ENCODE results near the gene ANKLE1. TPM values are rescaled to one million over a fixed set of nuclear protein-coding genes. Genes with fewer than 3 reads are reported as not detected.

ANKLE1 gene
- total and polyA plus RNA-seq, 10 donors: 1.9 to 5.0 (median 2.9) TPM

DNA sequence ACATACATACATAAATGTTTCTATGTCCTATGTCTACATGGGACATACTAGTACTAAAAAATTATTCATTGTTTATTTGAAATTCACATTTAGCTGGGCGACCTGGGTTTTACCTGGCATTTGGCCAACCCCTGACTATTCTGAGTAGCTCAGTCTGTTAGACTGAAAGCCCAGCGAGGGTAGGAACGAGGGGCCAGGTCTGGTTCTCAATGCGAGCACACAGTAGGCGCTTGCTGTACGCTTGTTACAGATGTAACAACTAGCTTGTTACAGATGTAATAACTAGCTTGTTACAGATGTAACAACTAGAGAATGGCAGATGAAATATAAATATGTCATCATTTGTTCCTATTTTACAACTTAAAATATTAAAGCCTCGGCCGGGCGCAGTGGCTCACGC is 53.9 kb downstream of the ANKLE1 start:
- DNase-seq: no peak
- no peak for TF ChIP-seq POLR2A (IDR thresholded peaks at IDR 0.05)
- Histone ChIP-seq H3K4me1 (peaks cover 19 to 69% (median 48%) of the 10 kb centered on the region in 6 donors), H3K4me3 (peak overlapping the region in 1 of 8 donors; percentile 83), H3K36me3 (peaks cover 0 to 10% (median 0%) of the 10 kb centered on the region in 6 donors), H3K9me3 (no peaks in the 10 kb centered on the region), H3K27ac (no peak overlapping the region), H3K27me3 (replicated peaks in 1 of 7) (peaks cover 0 to 14% (median 1%) of the 10 kb centered on the region in 7 donors)
- 73 to 78% (median 73%) methylated on average over 10 of the region's 10 CpGs for WGBS, 5 donors
- intact Hi-C loops (cut with DNase I; ENCODE audit: low total_unique reads): no loop called here

Other genes starting within 250 kb of the ANKLE1 start
- gene HAUS8, start 206.4 kb upstream of the ANKLE1 start, total RNA-seq: 10 to 100 TPM in 5 of 7 donors, 1 to 10 TPM in 2; 7.7 to 15.3 (median 13.2) TPM
- 10 to 100 TPM; 20.5 to 24.5 (median 22.6) TPM for gene HAUS8, start 206.4 kb upstream of the ANKLE1 start, polyA plus RNA-seq
- 100 to 1,000 TPM; 232 to 329 (median 281) TPM for gene MYO9B, start 206.1 kb upstream of the ANKLE1 start, total RNA-seq
- gene MYO9B, start 206.1 kb upstream of the ANKLE1 start, polyA plus RNA-seq: 100 to 1,000 TPM in 2 of 3 donors, 10 to 100 TPM in 1; 70.5 to 192 (median 190) TPM
- gene USE1, start 66.5 kb upstream of the ANKLE1 start, total RNA-seq: 10 to 100 TPM; 17.2 to 30.4 (median 25.9) TPM
- 10 to 100 TPM; 65.1 to 74.4 (median 65.4) TPM for gene USE1, start 66.5 kb upstream of the ANKLE1 start, polyA plus RNA-seq
- gene OCEL1, start 55.7 kb upstream of the ANKLE1 start, total RNA-seq: 10 to 100 TPM in 6 of 7 donors, 1 to 10 TPM in 1; 7.7 to 28.6 (median 25.4) TPM
- gene OCEL1, start 55.7 kb upstream of the ANKLE1 start, polyA plus RNA-seq: 10 to 100 TPM; 20.4 to 31.8 (median 24.3) TPM
- 10 to 100 TPM; 11.6 to 15.0 (median 14.5) TPM for gene NR2F6, start 36.0 kb upstream of the ANKLE1 start, total RNA-seq
- gene NR2F6, start 36.0 kb upstream of the ANKLE1 start, polyA plus RNA-seq: 10 to 100 TPM in 1 of 3 donors, 1 to 10 TPM in 2; 6.6 to 11.9 (median 7.8) TPM
- 10 to 100 TPM in 2 of 7 donors, 1 to 10 TPM in 5; 4.4 to 16.6 (median 7.6) TPM for gene USHBP1, start 17.2 kb upstream of the ANKLE1 start, total RNA-seq
- 10 to 100 TPM in 2 of 3 donors, 1 to 10 TPM in 1; 3.1 to 16.6 (median 12.4) TPM for gene USHBP1, start 17.2 kb upstream of the ANKLE1 start, polyA plus RNA-seq
- 10 to 100 TPM; 61.7 to 84.3 (median 71.3) TPM for gene BABAM1, start 14.5 kb upstream of the ANKLE1 start, total RNA-seq
- gene BABAM1, start 14.5 kb upstream of the ANKLE1 start, polyA plus RNA-seq: 100 to 1,000 TPM in 2 of 3 donors, 10 to 100 TPM in 1; 74.8 to 133 (median 114) TPM
- 10 to 100 TPM in 5 of 7 donors, 1 to 10 TPM in 2; 7.7 to 18.7 (median 13.2) TPM for gene ABHD8, start 21.5 kb downstream of the ANKLE1 start, total RNA-seq
- 10 to 100 TPM in 1 of 3 donors, 1 to 10 TPM in 2; 6.5 to 12.6 (median 7.9) TPM for gene ABHD8, start 21.5 kb downstream of the ANKLE1 start, polyA plus RNA-seq
- 10 to 100 TPM; 37.5 to 93.2 (median 57.8) TPM for gene MRPL34, start 24.0 kb downstream of the ANKLE1 start, total RNA-seq
- 100 to 1,000 TPM in 2 of 3 donors, 10 to 100 TPM in 1; 95.4 to 153 (median 152) TPM for gene MRPL34, start 24.0 kb downstream of the ANKLE1 start, polyA plus RNA-seq
- gene DDA1, start 27.7 kb downstream of the ANKLE1 start, total RNA-seq: 10 to 100 TPM; 10.5 to 25.6 (median 22.4) TPM
- gene DDA1, start 27.7 kb downstream of the ANKLE1 start, polyA plus RNA-seq: 10 to 100 TPM; 28.7 to 42.2 (median 37.7) TPM
- gene ANO8, start 53.0 kb downstream of the ANKLE1 start, total RNA-seq: 10 to 100 TPM in 2 of 7 donors, 1 to 10 TPM in 5; 6.5 to 12.0 (median 9.4) TPM
- gene ANO8, start 53.0 kb downstream of the ANKLE1 start, polyA plus RNA-seq: 1 to 10 TPM; 1.1 to 4.4 (median 1.5) TPM
- 10 to 100 TPM; 19.4 to 44.1 (median 28.2) TPM for gene GTPBP3, start 55.7 kb downstream of the ANKLE1 start, total RNA-seq
- gene GTPBP3, start 55.7 kb downstream of the ANKLE1 start, polyA plus RNA-seq: 10 to 100 TPM; 13.0 to 24.5 (median 17.5) TPM
- gene PLVAP, start 95.4 kb downstream of the ANKLE1 start, total RNA-seq: 100 to 1,000 TPM; 233 to 555 (median 350) TPM
- gene PLVAP, start 95.4 kb downstream of the ANKLE1 start, polyA plus RNA-seq: 10 to 100 TPM; 26.6 to 57.9 (median 46.6) TPM
- gene CCDC194, start 112.3 kb downstream of the ANKLE1 start, total RNA-seq: 1 to 10 TPM in 6 of 7 donors, not detected in 1; 1.0 to 2.2 (median 1.7) TPM
- gene CCDC194, start 112.3 kb downstream of the ANKLE1 start, polyA plus RNA-seq: under 1 TPM; 0.13 to 0.18 (median 0.15) TPM
- 100 to 1,000 TPM; 159 to 257 (median 172) TPM for gene BST2, start 123.7 kb downstream of the ANKLE1 start, total RNA-seq
- 100 to 1,000 TPM in 2 of 3 donors, 10 to 100 TPM in 1; 91.4 to 240 (median 163) TPM for gene BST2, start 123.7 kb downstream of the ANKLE1 start, polyA plus RNA-seq
- 10 to 100 TPM; 31.7 to 45.2 (median 37.8) TPM for gene MVB12A, start 138.1 kb downstream of the ANKLE1 start, total RNA-seq
- 10 to 100 TPM; 42.0 to 62.0 (median 42.1) TPM for gene MVB12A, start 138.1 kb downstream of the ANKLE1 start, polyA plus RNA-seq
- gene TMEM221, start 166.8 kb downstream of the ANKLE1 start, total RNA-seq: not detected
- under 1 TPM in 2 of 3 donors, not detected in 1; 0.03 to 0.20 TPM for gene TMEM221, start 166.8 kb downstream of the ANKLE1 start, polyA plus RNA-seq
- not detected for gene NXNL1, start 179.0 kb downstream of the ANKLE1 start, total RNA-seq
- gene NXNL1, start 179.0 kb downstream of the ANKLE1 start, polyA plus RNA-seq: not detected
- 10 to 100 TPM; 11.3 to 23.3 (median 18.6) TPM for gene SLC27A1, start 188.6 kb downstream of the ANKLE1 start, total RNA-seq
- gene SLC27A1, start 188.6 kb downstream of the ANKLE1 start, polyA plus RNA-seq: 10 to 100 TPM in 1 of 3 donors, 1 to 10 TPM in 2; 4.8 to 14.7 (median 9.3) TPM
- gene PGLS, start 229.7 kb downstream of the ANKLE1 start, total RNA-seq: 100 to 1,000 TPM in 2 of 7 donors, 10 to 100 TPM in 5; 70.6 to 111 (median 83.7) TPM
- gene PGLS, start 229.7 kb downstream of the ANKLE1 start, polyA plus RNA-seq: 100 to 1,000 TPM in 2 of 3 donors, 10 to 100 TPM in 1; 94.8 to 118 (median 109) TPM

Data from spleen (tissue), 11 donors.